Thyroid gland (tissue), 4 donors: ENCODE data around the gene GPRIN3.

Experiments
- POLR2A ChIP-seq, 2 donors: fragments of 450-650 bp; IDR thresholded peaks; one replicate each; pipeline ENCODE4 v1.6.1; 2017; ENCODE audit warnings: antibody characterized with exemption in 2 of 2, mild to moderate bottlenecking in 2 of 2, moderate library complexity in 1 of 2
- TF ChIP-seq, protein P1 (sequence below), 6 experiments: fragments of 200-600 bp in 3 of 6; fragments of 450-650 bp in 3 of 6; sonication (generic) in 3 of 6; IDR thresholded peaks; one replicate each; pipeline ENCODE4 v1.5.1; 2016 to 2019; ENCODE audit warnings: antibody characterized with exemption in 6 of 6, mild to moderate bottlenecking in 2 of 6, inconsistent platforms in 1 of 6, moderate library complexity in 1 of 6

DNA sequence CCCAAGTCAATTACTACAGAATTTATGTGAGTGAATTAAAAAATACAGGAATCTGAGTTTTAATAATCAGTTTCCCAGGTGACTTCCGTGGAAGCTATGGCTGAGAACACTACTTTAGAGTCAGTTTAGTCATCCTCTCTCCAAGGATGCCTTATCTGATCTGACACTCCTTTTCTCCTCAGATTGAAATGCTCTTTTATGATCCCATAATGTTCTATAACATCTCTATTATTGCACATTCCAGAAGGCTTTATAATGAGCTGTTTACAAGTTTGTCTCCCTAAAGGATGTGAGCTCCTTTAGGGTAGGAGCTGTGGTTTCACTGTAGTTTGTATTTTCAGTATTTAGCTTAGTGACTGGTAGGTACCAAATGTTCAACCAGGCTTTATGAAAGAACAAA lies 90.0 kb downstream of the GPRIN3 start:
- TF ChIP-seq, protein P1, sequence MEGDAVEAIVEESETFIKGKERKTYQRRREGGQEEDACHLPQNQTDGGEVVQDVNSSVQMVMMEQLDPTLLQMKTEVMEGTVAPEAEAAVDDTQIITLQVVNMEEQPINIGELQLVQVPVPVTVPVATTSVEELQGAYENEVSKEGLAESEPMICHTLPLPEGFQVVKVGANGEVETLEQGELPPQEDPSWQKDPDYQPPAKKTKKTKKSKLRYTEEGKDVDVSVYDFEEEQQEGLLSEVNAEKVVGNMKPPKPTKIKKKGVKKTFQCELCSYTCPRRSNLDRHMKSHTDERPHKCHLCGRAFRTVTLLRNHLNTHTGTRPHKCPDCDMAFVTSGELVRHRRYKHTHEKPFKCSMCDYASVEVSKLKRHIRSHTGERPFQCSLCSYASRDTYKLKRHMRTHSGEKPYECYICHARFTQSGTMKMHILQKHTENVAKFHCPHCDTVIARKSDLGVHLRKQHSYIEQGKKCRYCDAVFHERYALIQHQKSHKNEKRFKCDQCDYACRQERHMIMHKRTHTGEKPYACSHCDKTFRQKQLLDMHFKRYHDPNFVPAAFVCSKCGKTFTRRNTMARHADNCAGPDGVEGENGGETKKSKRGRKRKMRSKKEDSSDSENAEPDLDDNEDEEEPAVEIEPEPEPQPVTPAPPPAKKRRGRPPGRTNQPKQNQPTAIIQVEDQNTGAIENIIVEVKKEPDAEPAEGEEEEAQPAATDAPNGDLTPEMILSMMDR (IDR thresholded peaks at IDR 0.05) = no peak
- TF ChIP-seq POLR2A (IDR thresholded peaks at IDR 0.05) = no peak
